Stimulated activated CD8-positive, alpha-beta memory T cell treated with anti-CD3 and anti-CD28 coated beads, Interleukin-7, amount 100 ng/mL, for 1 hour (primary cell): ENCODE results near the gene MARK4.

Source experiments
- DNase-seq, 2 donors: peaks; one replicate each; pipeline ENCODE4 v3.0.0-alpha.2; 2020; ENCODE audit warnings: low read depth in 2 of 2

Gene MARK4

DNA sequence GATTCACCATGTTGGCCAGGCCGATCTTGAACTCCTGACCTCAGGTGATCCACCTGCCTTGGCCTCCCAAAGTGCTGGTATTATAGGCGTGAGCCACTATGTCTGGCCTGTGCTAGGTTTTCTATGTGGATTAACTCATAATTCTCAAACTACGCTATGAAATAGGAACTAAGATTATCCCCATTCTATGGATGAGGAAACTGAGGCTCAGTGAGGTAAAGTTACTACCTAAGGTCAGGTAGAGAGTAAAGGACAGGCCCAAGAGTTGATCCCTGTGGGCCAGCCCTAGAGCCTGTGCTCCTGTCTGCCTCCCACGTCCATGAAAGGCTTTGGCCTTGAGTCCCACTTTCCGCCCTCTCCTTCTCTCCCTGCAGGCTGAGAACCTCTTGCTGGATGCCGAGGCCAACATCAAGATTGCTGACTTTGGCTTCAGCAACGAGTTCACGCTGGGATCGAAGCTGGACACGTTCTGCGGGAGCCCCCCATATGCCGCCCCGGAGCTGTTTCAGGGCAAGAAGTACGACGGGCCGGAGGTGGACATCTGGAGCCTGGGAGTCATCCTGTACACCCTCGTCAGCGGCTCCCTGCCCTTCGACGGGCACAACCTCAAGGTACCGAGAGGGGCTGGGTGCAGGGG, 20.1 kb downstream of the MARK4 start:
- DNase-seq = no peak

DNA sequence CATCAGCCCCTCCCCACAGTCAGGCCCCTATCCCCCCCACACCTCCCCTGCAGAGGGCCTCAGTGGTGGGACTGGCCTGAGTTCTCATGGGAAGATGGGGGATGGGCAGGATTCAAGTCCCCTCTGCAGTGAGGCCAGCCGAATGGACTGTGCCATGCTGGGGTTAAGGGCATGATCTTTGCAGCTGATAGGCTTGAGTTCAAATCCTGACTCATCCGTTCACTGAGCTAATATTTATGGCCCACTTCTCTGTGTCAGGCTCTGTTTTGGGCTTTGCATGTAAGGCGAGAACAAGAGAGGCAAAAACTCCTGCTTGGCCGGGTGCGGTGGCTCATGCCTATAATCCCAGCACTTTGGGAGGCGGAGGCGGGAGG, 20.7 kb downstream of the MARK4 start:
- no peak for DNase-seq

GRCh38 chr19:45273521-45273855, 22.4 kb downstream of the MARK4 start:
- no peak for DNase-seq

DNA sequence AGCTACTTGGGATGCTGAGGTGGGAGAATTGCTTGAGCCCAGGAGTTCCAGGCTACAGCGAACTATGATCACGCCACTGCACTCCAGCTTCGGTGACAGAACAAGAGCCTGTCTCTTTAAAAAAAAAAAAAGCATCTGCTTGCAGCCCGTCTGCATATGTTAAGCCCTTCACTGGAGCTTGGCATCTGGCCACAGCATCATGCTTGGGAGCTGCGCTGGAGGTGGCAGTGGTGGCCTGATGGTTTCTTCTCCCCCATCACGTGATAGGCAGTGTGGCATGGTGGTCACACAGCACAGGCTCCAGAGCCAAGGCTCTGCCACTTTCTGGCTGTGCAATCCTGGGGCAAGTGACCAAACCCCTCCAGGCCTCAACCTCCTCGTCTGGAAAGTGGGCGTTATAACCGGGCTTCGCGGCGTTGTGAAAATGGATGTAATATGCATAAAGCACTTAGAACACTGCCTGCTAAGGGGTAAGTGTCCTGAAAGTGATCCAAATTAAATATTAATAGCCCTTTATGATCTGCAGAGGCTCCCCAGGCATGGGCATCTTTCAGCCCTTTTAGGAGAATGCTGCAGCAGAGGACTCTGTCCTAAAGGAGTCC, 24.4 kb downstream of the MARK4 start:
- DNase-seq = no peak

DNA sequence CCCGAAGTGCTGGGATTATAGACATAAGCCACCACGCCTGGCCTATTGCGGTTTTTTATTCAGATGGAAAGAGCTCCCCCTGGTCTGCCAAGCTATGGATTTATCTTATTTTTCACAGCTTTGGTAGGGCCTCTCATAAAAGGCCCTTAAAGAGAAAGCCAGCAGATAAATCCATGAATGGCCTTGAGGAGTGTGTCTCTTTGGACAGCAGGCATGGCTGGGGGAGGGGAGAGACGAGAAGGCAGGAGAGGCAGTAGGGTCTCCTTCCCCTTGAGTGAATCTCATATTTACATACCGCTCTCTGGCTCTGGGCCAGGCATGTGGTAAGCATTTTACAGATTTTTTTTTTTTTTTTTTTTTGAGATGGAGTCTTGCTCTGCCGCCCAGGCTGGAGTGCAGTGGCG, 25.2 kb downstream of the MARK4 start:
- DNase-seq = no peak

GRCh38 chr19:45278087-45278486, 27.0 kb downstream of the MARK4 start:
- no peak for DNase-seq

- DNase-seq = no peak
Measured at GRCh38 chr19:45279587-45280192, 28.6 kb downstream of the MARK4 start.

GRCh38 chr19:45280471-45280961, 29.4 kb downstream of the MARK4 start:
- no peak for DNase-seq

GRCh38 chr19:45283443-45284033, 32.5 kb downstream of the MARK4 start:
- DNase-seq = no peak

DNA sequence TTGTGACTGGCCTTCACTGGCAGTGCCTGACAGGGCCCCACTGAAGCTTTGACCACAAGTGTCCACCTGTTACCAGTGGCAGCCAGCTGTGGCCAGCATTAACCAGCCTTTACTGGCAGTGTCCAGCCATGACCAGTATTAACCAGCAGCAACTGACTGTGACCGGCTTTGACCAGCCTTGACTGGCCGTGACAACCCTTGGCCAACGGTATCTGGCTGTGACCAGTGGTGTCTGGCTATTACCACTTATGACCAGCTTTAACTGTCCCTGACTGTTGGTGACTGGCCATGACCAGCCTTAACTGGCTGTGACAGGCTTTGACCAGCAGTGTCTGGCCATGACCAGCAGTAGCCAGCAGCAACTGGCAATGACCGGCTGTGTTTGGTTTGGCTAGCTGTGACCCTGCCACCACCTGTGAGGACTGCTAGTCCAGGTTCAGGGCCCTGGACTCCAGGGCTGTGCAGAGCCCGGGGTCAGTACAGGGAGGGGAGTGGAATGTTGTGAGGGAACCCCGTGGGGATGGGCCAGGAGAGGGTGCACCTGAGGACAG, 39.4 kb downstream of the MARK4 start:
- DNase-seq = no peak

DNA sequence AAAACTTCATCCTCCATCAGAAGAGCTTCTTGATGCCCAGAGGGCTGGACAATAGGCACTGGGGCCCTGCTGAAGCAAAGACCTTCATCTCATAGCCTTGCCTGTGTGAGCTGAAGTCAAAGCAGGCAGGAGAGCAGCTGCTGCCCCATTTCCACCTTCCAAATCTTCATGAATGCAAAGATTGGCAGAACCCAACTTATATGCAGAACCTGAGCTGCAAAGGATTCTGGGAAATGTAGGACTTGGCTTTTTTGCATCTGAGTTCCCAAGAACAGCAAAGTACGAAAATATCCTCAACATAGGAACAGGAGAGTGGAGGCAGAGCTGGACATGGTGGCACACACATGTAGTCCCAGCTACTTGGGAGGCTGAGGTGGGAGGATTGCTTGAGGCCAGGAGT, 40.8 kb downstream of the MARK4 start:
- no peak for DNase-seq

- no peak for DNase-seq
Measured at GRCh38 chr19:45293682-45294081, 42.6 kb downstream of the MARK4 start.

DNA sequence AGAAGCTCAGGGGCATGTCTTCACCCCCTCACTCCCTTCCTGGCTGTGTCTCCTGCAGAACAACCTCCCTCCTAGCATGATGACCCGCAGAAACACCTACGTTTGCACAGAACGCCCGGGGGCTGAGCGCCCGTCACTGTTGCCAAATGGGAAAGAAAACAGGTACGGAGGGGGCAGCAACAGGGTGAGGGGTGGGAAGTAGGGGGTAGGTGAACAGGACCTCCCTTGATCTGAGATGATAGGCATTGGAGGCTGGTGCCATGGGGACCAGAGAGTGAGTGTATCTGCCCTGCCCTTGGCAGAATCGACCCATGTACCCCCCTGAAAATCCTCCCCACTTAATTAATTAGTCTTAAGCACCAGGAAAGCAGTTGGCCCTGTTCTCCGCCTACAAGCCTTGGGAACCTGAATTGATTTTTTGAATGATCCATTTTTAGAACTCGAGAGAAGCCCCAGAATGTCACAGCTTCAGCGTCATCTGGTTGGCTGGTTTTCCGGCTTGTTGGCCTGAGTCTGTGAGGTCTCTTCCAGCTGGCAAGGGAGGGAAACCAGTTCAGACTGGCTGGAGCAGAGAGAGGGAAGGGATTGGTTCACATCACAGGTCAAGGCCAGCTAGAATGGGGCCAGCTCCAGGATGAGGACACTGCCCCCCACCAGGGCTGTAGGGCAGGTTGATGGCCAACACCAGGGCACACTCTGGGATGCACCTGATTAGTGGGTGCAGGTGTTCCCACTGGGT, 43.4 kb downstream of the MARK4 start:
- DNase-seq = no peak

DNA sequence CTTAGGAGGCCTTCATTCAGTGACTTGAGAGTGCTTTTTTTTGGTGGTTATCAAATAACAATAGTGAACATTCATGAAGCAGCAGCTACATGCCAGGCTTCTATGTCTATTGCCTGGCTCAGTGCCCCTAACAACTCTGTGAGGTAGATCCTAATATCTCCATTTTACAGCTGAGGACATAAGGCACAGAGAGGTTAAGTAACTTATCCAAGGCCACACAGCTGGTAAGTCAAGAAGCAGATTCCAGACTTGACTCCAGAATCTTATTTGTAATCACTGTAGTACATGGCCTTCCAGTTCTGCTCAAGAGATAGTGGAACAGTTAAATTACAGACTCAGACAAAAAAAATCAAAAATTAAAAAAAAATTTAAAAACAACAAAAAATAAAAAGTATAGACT, 44.8 kb downstream of the MARK4 start:
- DNase-seq = no peak

GRCh38 chr19:45296355-45296754, 45.3 kb downstream of the MARK4 start:
- DNase-seq = no peak

GRCh38 chr19:45297674-45298073, 46.6 kb downstream of the MARK4 start:
- DNase-seq = no peak

DNA sequence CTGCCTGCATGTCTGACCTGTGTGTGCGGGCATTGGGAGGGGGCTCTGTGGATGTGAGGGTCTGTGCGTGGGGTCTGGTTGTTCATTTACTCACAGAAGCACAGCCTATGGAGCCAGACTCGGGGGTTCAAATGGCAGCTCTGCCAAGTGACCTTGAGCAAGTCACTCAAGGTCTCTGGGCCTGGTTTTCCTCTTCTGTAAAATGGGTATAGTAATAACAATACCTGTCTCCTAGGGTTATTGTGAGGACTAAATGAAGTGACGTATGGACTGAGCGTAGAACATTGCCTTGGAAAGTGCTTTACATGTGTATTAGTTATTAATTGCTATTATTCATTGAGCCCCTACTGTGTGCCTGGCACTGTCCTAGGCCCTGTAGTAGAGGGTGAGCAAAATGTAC, 47.2 kb downstream of the MARK4 start:
- no peak for DNase-seq

- no peak for DNase-seq
Measured at GRCh38 chr19:45299719-45300118, 48.6 kb downstream of the MARK4 start.

- DNase-seq = no peak
Measured at GRCh38 chr19:45302416-45302815, 51.3 kb downstream of the MARK4 start.

DNA sequence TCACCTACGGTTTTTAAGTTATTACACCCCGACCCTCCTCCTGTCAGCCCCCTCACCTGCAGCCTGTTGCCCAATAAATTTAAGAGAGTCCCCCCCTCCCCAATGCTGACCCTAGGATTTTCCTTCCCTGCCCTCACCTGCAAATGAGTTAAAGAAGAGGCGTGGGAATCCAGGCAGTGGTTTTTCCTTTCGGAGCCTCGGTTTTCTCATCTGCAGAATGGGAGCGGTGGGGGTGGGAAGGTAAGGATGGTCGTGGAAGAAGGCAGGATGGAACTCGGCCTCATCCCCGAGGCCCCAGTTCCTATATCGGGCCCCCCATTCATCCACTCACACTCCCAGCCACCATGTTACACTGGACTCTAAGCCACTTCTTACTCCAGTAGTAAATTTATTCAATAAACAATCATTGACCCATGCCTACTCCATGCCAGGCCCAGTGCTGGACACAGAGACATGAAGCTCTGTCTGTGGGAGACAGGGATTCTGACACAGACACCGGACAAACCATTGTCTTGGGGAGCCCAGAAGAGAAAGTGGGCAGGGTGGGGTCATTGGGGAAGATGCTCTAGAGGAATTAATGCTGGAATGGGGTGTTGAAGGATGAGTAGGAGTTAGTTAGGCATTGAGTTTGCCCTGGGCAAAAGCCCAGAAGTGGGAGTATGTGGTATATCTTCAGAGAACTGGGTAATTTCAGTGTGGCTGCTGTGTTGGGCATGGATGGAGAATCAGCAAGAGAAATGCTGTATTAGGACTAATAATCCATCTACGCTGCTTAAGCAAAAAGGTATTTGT, 52.4 kb downstream of the MARK4 start:
- no peak for DNase-seq
